T-helper 1 cell treated with Interleukin-12 subunit alpha and Interleukin-12 subunit beta and Interleukin-4 antibody, amounts not matched to agents 30 μg/mL and 1 μg/mL, for 36 hours (primary cell): ENCODE data around the gene ZNF536.

Experiments
- H3K27ac Mint-ChIP-seq: one replicate; pipeline ENCODE4 v1.8.0; 2021; ENCODE audit warnings: mild to moderate bottlenecking, mixed read lengths
- H3K27me3 Mint-ChIP-seq: one replicate; pipeline ENCODE4 v1.8.0; 2021; ENCODE audit warnings: low read depth, mixed read lengths
- H3K36me3 Mint-ChIP-seq: one replicate; pipeline ENCODE4 v1.8.0; 2021; ENCODE audit warnings: low read depth, mixed read lengths
- H3K4me1 Mint-ChIP-seq: one replicate; pipeline ENCODE4 v1.8.0; 2021; ENCODE audit warnings: low read depth, mixed read lengths
- H3K4me3 Mint-ChIP-seq: one replicate; pipeline ENCODE4 v1.8.0; 2021; ENCODE audit warnings: mild to moderate bottlenecking, moderate library complexity, mixed read lengths
- H3K9me3 Mint-ChIP-seq: one replicate; pipeline ENCODE4 v1.8.0; 2021; ENCODE audit warnings: mixed read lengths

Gene ZNF536

GRCh38 chr19:30567536-30568232 lies 195.5 kb downstream of the ZNF536 start:
- H3K27me3 Mint-ChIP-seq, result no peaks in the 10 kb centered on the region
- no peak overlapping the region for H3K4me3 Mint-ChIP-seq
- no peaks in the 10 kb centered on the region for H3K9me3 Mint-ChIP-seq
- H3K36me3 Mint-ChIP-seq, result no peaks in the 10 kb centered on the region
- H3K27ac Mint-ChIP-seq, result no peak overlapping the region
- no peaks in the 10 kb centered on the region for H3K4me1 Mint-ChIP-seq

DNA sequence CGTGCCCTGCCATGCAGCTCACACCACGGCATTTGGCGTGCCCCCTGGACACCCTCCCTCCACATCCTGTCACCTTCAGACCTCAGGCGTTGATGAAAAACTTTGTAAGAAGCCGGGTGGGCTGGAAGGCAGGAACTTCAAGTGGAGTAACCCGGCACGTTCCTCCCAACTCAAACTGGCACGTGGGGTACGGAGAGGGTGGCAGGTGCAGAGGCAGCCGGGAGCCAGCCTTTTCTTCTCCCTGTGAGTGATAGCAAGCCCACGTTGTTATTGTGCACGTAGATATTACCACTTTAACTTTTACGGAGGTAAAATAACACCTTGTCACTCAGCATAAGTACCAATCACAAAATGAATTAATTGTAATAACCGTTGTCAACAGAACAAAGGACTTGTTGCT lies 198.0 kb downstream of the ZNF536 start:
- Mint-ChIP-seq H3K36me3 (no peaks in the 10 kb centered on the region), H3K27ac (no peak overlapping the region), H3K27me3 (no peaks in the 10 kb centered on the region), H3K9me3 (no peaks in the 10 kb centered on the region), H3K4me1 (no peaks in the 10 kb centered on the region), H3K4me3 (no peak overlapping the region)

GRCh38 chr19:30577551-30578105 lies 205.4 kb downstream of the ZNF536 start:
- no peaks in the 10 kb centered on the region for H3K9me3 Mint-ChIP-seq
- H3K4me1 Mint-ChIP-seq, result no peaks in the 10 kb centered on the region
- H3K27me3 Mint-ChIP-seq, result no peaks in the 10 kb centered on the region
- no peaks in the 10 kb centered on the region for H3K36me3 Mint-ChIP-seq
- no peak overlapping the region for H3K4me3 Mint-ChIP-seq
- no peak overlapping the region for H3K27ac Mint-ChIP-seq

DNA sequence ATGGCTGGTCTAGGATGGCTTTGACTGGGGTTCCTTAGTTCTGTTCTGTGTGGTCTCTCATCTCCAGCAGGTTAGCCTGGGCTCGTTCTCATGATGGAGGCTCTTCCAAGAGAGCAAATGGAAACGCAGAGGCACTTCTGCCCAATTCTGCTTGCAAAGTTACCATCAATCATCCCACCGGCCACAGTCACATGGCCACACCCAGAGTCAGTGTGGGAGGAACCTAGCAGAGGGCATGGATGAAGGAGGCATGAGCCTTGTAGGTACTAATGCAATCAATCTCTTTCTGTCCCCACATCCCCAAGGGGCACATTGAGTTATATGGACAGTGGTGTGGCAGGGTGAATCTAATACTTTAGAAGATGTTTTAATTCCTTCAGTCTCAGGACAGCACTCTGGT lies 207.2 kb downstream of the ZNF536 start:
- H3K9me3 Mint-ChIP-seq, result no peaks in the 10 kb centered on the region
- H3K4me1 Mint-ChIP-seq, result no peaks in the 10 kb centered on the region
- H3K4me3 Mint-ChIP-seq, result no peak overlapping the region
- no peak overlapping the region for H3K27ac Mint-ChIP-seq
- no peaks in the 10 kb centered on the region for H3K36me3 Mint-ChIP-seq
- H3K27me3 Mint-ChIP-seq, result no peaks in the 10 kb centered on the region

DNA sequence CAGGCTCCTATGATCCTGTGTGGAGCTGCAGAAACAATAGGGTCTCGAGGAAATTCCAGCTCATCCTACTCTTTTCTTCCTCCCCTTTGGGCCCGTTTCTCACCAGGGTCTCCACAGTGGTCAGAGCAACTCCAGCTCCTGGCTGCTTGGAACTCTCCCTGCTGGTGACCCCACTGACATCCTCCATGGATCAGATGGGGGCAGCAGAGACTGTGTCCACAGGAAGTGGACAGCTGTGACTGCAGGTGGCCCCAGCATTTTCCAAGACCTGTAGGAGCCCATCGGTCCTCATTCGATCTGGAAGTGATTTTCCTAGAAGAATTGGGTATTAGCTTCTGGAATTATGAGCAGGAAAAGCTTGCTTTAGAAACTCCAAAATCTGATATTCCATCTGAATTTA lies 208.5 kb downstream of the ZNF536 start:
- H3K36me3 Mint-ChIP-seq, result no peaks in the 10 kb centered on the region
- H3K4me3 Mint-ChIP-seq, result no peak overlapping the region
- H3K27me3 Mint-ChIP-seq, result no peaks in the 10 kb centered on the region
- no peaks in the 10 kb centered on the region for H3K4me1 Mint-ChIP-seq
- no peaks in the 10 kb centered on the region for H3K9me3 Mint-ChIP-seq
- no peak overlapping the region for H3K27ac Mint-ChIP-seq

GRCh38 chr19:30584090-30584489 lies 211.9 kb downstream of the ZNF536 start:
- Mint-ChIP-seq H3K4me1 (no peaks in the 10 kb centered on the region), H3K27ac (no peak overlapping the region), H3K9me3 (no peaks in the 10 kb centered on the region), H3K27me3 (no peaks in the 10 kb centered on the region), H3K36me3 (no peaks in the 10 kb centered on the region), H3K4me3 (no peak overlapping the region)

DNA sequence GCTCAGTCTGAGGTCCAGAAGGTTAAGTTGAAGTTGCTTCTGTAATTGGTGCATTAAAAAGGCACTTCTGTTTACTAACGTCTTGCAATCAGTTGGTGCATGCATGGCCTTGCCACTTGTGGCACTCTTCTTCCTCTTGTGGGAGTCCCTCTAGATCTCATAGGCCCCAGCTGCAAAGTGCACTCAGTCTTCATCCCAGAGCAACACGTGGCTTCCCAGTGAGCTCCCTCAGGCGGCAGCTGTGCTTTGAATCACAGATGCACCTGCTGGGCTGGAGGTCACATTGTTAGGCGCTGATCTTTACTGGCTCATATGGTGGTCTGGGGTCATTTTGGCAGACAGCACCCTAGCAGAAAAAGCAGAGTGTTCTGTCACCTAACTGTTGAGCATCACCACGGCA lies 215.7 kb downstream of the ZNF536 start:
- H3K4me1 Mint-ChIP-seq, result no peaks in the 10 kb centered on the region
- no peak overlapping the region for H3K27ac Mint-ChIP-seq
- no peak overlapping the region for H3K4me3 Mint-ChIP-seq
- H3K36me3 Mint-ChIP-seq, result no peaks in the 10 kb centered on the region
- H3K27me3 Mint-ChIP-seq, result no peaks in the 10 kb centered on the region
- H3K9me3 Mint-ChIP-seq, result no peaks in the 10 kb centered on the region

GRCh38 chr19:30590596-30591229 lies 218.5 kb downstream of the ZNF536 start:
- Mint-ChIP-seq H3K27me3 (no peaks in the 10 kb centered on the region), H3K4me3 (no peak overlapping the region), H3K9me3 (no peaks in the 10 kb centered on the region), H3K36me3 (no peaks in the 10 kb centered on the region), H3K4me1 (no peaks in the 10 kb centered on the region), H3K27ac (no peak overlapping the region)

DNA sequence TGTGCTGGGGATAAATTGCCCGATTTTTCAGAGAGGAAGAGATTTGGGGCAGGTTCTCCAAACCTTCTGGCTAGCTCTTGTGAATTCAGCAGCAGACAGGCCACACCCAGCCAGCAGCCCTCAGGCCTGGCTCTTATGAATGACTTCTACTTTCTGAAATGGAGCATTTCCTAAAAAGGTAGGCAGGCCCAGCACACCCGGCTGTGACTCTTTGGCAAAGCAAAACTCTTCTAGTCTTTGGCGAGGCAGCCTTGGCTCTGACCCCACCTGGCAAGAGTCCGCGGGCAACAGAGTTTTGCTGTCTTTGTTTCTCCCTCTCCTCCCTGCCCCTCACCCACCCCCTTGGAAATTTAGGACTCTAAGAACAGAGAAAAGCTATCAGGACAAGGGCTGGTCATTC lies 221.2 kb downstream of the ZNF536 start:
- H3K27ac Mint-ChIP-seq, result no peak overlapping the region

DNA sequence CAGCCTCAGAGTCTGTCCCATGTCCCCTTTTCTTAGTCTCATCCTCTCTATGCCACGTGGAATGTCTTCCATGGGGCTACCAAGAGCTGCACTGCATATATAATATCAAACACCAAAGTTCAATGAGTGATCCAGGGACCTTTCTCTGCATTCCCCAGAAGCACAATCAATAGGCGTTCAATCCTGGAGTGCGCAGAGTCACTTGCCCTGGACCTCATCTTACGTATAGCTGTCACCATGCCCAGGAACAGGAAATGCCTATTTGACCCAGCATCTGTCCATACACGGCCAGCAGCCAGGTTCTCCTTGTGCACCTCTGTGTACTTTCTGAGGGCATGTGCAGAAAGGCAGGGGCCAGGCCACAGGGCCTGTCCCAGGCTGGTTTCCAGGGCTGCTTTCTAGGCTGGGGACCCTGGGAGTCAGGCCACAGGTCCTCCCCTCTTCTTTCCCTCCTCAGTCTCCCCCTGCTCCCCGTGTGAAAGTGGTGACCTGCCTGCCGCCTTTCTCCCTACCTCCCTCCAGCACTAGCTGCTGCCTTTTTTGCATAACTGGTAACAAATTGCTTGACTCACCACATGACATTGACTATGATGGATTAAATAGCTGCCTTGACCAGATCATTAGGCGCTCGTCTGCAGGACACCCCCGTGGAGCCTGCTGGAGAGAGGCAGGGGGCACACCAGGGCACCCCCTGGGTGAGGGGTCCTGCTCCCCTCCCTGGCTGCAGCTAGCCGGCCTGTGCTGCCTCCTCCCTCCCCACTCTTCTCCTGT lies 222.0 kb downstream of the ZNF536 start:
- no peaks in the 10 kb centered on the region for H3K36me3 Mint-ChIP-seq
- no peaks in the 10 kb centered on the region for H3K27me3 Mint-ChIP-seq
- H3K9me3 Mint-ChIP-seq, result no peaks in the 10 kb centered on the region
- H3K4me1 Mint-ChIP-seq, result no peaks in the 10 kb centered on the region
- no peak overlapping the region for H3K4me3 Mint-ChIP-seq
- no peak overlapping the region for H3K27ac Mint-ChIP-seq

More for the DNA sequence above, 221.2 kb downstream of the ZNF536 start:
- Mint-ChIP-seq H3K27me3 (no peaks in the 10 kb centered on the region), H3K9me3 (no peaks in the 10 kb centered on the region), H3K36me3 (no peaks in the 10 kb centered on the region), H3K4me1 (no peaks in the 10 kb centered on the region), H3K4me3 (no peak overlapping the region)

DNA sequence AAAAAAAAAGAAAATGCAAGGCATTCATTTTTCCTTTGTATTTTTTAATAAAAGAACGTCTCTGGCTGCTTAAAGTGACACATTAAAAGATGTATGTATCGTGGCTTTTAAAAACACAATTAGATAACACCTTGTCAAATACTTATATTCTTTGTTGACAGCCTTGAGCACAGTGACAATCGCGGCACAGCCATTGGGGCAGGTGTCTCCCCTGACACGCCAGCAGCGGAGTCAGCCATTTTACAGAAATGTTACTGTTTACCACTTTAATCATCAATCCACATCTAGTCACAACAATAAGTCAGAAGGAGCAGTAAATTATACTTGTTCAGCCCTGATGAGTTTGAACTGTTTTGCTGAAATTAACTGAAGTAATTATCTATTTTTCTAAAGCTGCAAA lies 224.1 kb downstream of the ZNF536 start:
- Mint-ChIP-seq H3K27me3 (no peaks in the 10 kb centered on the region), H3K9me3 (no peaks in the 10 kb centered on the region), H3K27ac (no peak overlapping the region), H3K36me3 (no peaks in the 10 kb centered on the region), H3K4me1 (no peaks in the 10 kb centered on the region), H3K4me3 (no peak overlapping the region)

DNA sequence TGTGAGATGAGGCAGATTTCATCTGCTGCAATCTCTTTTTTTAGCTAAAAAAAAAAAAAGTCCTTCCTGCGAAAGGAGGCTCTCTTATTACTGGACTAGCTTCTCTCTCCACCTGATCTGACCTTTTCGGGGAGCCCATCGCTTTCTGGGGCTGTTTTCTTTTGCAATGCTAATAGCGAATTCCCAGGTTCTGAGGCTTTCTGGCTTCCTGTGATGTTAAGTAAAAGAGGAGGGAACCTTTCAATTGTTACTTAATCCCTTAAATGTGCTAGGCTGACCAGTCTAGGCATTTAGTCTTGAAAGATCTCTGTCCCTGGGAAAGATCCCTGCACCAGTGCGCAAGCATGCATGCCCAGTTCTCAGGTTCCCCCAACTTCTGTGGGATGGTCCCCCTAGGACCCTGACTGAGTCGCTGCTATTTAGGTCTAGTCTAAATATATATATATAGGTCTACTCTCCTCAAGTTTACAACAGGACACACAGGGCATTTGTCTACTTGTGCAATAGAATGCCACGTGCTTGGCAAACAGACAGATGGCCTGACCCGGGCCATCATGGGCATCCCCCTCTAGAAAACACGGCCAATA lies 224.7 kb downstream of the ZNF536 start:
- no peaks in the 10 kb centered on the region for H3K36me3 Mint-ChIP-seq
- H3K4me1 Mint-ChIP-seq, result no peaks in the 10 kb centered on the region
- no peaks in the 10 kb centered on the region for H3K9me3 Mint-ChIP-seq
- no peak overlapping the region for H3K27ac Mint-ChIP-seq
- no peak overlapping the region for H3K4me3 Mint-ChIP-seq
- H3K27me3 Mint-ChIP-seq, result no peaks in the 10 kb centered on the region

DNA sequence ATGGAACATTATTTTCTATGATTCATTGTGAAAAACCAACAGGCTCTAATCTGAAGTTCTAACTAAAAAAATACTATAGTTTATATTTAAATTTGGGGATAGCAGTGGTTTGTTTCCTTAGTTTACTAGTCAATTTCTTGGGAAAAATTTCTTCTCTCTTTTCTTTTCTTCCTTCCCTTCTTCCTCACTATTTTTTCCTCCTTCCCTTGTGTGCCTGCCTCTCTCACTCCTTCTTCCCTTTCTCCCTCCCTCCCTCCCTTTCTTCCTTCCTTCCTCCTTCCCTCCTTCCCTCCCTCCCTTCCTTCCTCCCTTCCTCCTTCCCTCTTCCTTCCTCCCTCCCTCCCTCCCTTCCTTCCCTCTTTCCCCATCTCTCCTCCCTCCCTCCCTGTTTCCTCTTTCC lies 226.5 kb downstream of the ZNF536 start:
- no peak overlapping the region for H3K4me3 Mint-ChIP-seq
- H3K27ac Mint-ChIP-seq, result no peak overlapping the region
- H3K9me3 Mint-ChIP-seq, result no peaks in the 10 kb centered on the region
- H3K27me3 Mint-ChIP-seq, result no peaks in the 10 kb centered on the region
- H3K36me3 Mint-ChIP-seq, result no peaks in the 10 kb centered on the region
- H3K4me1 Mint-ChIP-seq, result no peaks in the 10 kb centered on the region

DNA sequence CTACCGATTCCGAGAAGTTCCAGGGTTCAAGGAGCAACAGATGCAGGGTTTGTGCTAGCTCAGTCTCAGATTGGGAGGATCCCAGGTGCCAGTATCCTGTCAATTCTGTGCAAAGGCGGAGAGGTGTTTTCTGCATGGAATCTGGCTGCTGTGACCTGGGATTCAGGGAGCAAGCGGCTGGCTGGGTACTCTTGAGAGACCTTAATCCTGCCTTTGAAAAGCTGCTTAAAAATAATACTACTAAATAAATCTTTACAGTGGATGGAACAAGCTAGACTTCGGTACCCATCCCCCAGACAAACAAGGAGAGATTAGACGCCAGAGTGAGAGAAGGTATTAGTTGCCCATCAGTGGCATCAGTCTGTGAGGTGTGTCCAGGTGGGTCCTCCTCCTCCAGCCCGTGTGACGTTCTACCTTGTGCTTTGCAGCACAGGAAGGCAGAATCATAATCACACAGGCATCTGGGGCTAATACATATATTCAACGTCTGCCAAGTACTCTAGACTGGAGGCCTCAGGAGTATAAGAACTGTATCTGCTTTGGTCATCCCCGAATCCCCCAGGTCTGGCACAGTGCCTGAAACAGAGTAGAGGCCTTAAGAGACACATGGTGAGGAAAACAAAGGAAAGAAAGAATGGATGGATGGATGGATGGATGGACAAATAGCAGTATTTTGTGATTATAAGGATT lies 230.6 kb downstream of the ZNF536 start:
- no peaks in the 10 kb centered on the region for H3K27me3 Mint-ChIP-seq
- H3K4me3 Mint-ChIP-seq, result no peak overlapping the region
- no peaks in the 10 kb centered on the region for H3K4me1 Mint-ChIP-seq
- no peaks in the 10 kb centered on the region for H3K36me3 Mint-ChIP-seq
- H3K9me3 Mint-ChIP-seq, result no peaks in the 10 kb centered on the region
- H3K27ac Mint-ChIP-seq, result no peak overlapping the region
